Measurements from ENCODE around the gene SMIM12. TPM values are rescaled to one million over a fixed set of nuclear protein-coding genes. Genes with fewer than 3 reads are reported as not detected.

The SMIM12 gene
- total RNA-seq, 2 donors from 2014 or later = 48.7 to 49.1 TPM

DNA sequence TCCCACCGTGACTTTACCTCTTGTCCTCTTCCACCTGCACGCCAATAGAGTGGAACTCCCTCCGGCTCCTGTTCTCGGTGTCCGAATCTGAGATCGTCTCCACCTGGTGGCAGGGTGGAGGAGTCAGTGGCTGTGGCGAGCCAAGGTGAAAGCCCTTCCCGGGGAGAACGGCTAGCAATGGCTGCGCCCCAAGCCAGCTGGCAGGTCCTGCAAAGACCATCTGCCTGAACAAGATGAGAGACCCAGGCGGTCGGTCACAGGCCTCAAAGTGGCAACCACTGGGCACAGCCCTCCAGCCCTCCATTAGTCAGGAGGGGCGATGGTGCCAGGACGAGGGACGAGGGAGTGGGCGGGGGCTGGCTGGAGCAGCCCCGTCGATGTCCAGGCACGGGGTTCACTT is 25.4 kb upstream of the SMIM12 start:
- Mint-ChIP-seq H3K36me3 (peaks cover 0 to 4% of the 10 kb centered on the region in 2 donors), H3K27ac (no peak overlapping the region), H3K9me3 (no peaks in the 10 kb centered on the region)
- no peak for DNase-seq (ENCODE audit: low spot score in 2 of 2)
- no peak for ATAC-seq

DNA sequence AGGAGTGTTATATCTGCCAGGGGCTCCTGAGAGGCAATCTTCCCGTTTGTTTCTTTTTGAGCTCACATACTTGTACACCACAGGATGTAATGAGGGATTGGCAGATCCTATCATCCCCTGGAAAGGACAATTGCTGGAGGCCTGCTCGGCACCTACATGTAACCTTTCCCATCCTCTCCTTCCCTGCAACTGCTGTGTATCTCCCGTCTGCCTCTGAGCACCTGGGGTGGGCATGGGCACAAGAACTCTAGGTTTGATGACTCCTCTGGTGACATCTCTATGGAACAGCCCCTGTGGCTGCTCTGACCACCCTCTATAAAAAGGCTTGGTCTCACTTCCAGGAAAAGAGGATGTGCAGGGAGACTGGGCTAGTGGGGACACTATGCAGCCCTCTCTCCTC is 25.0 kb upstream of the SMIM12 start:
- Mint-ChIP-seq H3K36me3 (peaks cover 0 to 3% of the 10 kb centered on the region in 2 donors), H3K9me3 (no peaks in the 10 kb centered on the region), H3K27ac (no peak overlapping the region)
- ATAC-seq (no peak), DNase-seq (ENCODE audit: low spot score in 2 of 2) (no peak)

DNA sequence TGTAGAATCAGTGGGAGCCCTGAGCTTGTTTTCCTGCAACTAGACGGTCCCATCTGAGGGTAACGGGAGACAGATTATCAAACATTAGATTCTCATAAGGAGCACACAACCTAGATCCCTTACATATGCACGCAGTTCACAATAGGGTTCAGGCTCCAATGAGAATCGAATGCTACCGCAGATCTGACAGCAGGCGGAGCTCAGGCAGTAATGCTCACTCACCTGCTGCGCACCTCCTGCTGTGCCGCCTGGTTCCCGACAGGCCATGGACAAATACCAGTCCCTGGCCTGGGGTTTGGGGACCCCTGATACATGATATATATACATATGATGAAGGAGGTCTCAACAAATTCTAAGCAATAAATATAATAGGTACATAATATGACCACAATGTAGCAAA is 19.7 kb upstream of the SMIM12 start:
- DNase-seq (ENCODE audit: low spot score in 2 of 2) = no peak
- Mint-ChIP-seq H3K27ac (no peak overlapping the region), H3K36me3 (no peaks in the 10 kb centered on the region), H3K9me3 (no peaks in the 10 kb centered on the region)
- no peak for ATAC-seq

DNA sequence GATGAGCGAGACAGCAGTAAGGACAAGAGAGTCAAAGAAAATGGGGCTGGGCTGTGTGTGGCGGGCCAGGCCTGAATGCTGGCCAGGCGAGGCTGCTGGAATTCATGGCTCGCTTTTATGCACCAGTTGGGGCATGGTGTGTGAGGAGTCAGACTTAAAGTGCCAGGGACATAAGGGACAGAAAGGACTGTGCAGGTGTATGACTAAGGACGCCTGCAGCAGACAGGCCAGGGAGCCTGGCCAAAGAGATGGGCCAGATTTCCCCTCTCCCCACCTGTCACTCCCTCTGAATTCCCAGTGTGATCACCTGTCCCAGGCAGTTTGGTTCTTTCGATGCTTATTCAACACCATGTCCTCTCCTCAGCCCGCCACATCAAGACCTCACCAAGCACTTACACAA is 16.9 kb upstream of the SMIM12 start:
- DNase-seq (ENCODE audit: low spot score in 2 of 2) (no peak), ATAC-seq (no peak)
- H3K27ac Mint-ChIP-seq = no peak overlapping the region
- no peaks in the 10 kb centered on the region for H3K36me3 Mint-ChIP-seq
- no peaks in the 10 kb centered on the region for H3K9me3 Mint-ChIP-seq

DNA sequence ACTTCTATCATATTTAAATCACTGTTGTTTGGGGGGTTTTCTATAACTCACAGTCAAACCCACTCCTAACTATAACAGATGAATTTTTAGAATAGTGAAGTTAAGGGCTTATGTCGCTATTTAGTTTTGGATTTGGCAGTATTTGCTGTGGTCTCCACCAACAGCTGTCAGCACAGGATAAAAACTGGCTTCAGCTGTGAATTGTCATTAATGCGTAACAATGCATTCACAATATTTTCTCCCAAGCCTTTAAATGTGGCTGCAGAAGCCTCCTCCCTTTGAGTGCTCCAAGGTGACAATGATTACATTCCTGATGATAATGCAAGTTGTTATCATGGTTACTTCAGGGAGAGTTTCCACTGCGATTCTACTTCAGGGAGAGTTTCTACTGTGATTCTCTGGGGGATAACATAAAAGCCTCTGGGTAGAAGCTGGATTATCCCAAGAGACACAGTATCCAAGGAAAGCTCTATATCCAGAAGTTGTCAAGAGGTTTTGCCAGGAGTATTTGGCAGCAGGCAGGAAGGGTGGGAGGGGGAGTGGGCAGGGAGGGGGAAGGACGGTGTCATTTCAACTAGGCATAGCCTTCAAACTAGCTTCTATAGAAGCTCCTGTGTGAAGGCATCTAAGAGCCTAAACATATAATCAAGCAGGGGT is 14.9 kb upstream of the SMIM12 start:
- DNase-seq (ENCODE audit: low spot score in 2 of 2) (no peak), ATAC-seq (no peak)
- Mint-ChIP-seq H3K27ac (no peak overlapping the region), H3K9me3 (no peaks in the 10 kb centered on the region), H3K36me3 (no peaks in the 10 kb centered on the region)

DNA sequence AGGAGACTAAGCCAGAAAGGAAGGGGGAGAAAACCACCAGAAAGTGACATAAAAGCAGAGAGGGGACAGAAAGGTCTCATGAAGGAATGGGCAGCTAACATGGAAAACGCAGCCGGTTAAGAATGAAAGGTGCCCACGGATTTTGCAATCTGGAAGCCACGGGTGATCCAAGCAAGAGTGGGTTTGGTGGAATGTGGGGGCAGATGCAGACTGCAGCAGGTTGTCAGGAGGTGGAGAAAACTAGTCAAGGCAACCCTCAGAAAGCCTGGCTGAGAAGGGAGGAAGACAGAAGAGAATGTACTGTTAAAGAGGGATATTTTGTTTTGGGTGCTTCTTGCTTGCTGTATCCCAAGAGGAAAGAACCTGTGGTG is 12.6 kb upstream of the SMIM12 start:
- DNase-seq (ENCODE audit: low spot score in 2 of 2) (no peak), ATAC-seq (no peak)
- H3K36me3 Mint-ChIP-seq = no peaks in the 10 kb centered on the region
- no peak overlapping the region for H3K27ac Mint-ChIP-seq
- H3K9me3 Mint-ChIP-seq = no peaks in the 10 kb centered on the region

DNA sequence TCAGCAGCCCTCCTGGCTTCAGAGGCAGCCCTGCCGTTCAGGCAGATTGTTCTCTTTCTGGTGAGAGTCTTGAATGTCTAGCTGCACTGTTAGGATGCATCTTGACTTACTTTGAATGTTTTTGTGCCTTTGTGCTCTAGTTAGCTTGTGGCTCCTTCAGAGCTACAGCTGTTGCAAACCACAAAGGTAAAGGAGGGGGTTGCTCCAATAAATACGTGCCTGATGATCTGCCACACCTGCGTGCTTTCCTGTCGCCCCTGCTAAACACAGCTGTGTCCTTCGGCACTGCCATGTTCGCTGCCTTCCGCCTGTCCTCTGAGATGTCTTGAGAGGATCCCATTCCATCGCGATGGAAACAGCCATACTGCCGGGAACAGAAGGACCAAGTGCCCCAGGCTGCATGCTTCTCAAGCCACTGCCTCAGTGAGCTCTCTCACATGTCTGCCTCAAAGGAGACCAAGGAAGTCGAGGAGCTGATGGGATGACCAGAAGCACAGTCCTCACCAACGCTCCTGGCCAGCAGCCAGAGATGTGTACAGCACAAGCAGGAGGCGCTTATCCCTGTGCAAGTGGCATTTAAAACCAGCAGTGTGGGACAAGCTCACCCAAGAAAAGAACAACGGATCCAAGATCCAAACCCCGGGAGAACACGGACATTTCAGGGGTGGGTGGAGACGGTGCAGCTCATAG is 12.0 kb upstream of the SMIM12 start:
- Mint-ChIP-seq H3K36me3 (no peaks in the 10 kb centered on the region), H3K9me3 (no peaks in the 10 kb centered on the region), H3K27ac (no peak overlapping the region)
- no peak for DNase-seq (ENCODE audit: low spot score in 2 of 2)
- no peak for ATAC-seq

DNA sequence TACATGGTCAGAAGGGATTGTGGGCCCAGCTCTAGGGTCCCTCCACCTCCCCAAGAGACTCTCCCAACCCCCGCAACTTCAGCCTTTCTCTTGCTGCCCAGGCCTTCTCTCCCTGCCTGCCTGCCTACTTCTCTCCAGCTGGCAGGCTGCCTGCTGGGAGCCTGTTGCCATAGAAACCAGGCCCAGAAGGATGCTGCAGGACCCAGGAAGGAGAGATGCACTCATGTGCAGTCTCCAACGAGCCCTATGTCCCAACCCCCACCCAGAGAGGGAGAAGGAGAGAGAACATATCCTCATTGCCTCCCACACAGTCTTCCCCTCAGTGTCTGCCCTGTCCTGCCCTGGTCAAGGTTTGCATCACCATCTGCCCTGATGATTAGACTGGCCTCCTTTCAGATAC is 10.8 kb upstream of the SMIM12 start:
- no peaks in the 10 kb centered on the region for H3K9me3 Mint-ChIP-seq
- H3K27ac Mint-ChIP-seq = no peak overlapping the region
- H3K36me3 Mint-ChIP-seq = no peaks in the 10 kb centered on the region
- DNase-seq (ENCODE audit: low spot score in 2 of 2) (no peak), ATAC-seq (no peak)

DNA sequence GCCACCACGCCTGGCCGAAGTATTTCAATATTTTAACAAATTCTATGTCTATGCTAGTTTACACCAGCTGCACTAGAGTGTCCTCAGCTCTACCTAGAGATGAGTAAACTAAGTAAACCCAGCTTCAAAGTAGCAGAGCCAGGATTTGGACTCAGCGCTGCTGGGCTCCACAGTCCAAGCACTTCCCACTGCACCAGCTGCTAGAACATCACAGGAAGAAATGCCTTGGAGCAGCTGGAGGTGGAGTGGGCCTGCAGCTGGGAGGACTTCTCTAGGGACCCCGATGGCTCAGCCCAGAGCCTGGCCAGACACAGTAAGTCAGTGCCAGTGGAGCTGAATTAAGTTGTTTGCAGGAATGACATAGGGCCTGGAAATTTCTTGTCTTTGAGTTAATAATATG is 10.2 kb upstream of the SMIM12 start:
- Mint-ChIP-seq H3K36me3 (no peaks in the 10 kb centered on the region), H3K27ac (no peak overlapping the region), H3K9me3 (no peaks in the 10 kb centered on the region)
- DNase-seq (ENCODE audit: low spot score in 2 of 2) (no peak), ATAC-seq (no peak)

DNA sequence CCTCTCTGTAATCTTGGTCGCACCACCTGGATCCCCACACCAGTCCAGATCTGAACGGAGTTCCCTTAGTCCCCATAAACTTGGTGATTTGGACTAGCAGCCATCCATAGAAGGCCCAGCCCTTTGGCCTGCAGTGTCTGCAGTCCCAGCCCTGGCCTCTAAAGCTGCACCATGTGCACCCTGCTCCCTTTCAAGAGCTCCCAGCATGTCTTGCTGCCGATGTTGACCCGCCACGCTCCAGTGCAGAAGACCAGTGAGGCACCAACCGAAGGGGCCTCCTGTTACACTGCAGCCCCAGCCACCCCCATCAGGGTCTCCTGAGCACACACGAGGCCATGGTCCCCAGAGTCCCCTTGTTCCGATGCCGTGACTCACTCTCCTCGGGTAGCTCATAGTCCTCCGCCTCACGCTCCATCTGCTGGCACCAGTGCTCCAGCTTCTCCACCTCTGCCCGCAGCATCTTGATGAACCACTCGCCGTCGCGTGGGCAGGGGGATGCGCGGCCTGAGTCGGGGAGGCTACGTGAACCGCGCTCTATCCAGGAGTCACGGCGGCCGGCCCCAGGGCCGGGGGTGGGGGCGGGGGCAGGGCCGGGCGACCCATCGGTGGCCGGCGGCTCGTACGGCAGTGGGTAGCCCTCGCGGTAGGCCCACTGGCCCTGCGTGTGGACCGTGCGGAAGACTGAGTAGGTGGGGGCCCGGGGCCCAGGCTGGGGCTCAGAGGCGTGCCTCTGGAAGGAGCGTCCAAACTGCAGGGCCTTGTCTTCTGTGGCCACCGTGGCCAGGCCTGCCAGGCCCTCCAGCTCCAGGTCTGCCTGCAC is 8.9 kb upstream of the SMIM12 start:
- ATAC-seq (no peak), DNase-seq (ENCODE audit: low spot score in 2 of 2) (no peak)
- H3K9me3 Mint-ChIP-seq = no peaks in the 10 kb centered on the region
- H3K27ac Mint-ChIP-seq = peak overlapping the region in 1 of 2 donors; percentile 85
- no peaks in the 10 kb centered on the region for H3K36me3 Mint-ChIP-seq

DNA sequence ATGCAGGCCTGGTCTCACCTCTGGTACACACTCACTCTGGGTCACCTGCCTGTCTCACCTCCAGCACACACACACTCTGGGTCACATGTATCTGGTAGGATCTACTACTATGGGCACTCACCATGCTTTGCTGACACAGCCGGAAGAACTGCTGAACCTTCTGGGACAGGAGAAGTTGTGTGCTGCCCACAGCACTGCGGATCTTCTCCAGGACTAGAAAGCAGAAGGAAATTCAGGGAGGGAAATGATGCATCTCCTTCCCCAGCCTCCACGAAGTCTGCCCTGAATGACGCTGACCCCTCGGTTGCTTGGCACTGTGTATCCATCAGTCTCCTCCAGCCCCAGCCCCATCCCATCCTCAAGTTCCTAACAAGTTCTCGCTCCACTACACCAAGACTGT is 7.9 kb upstream of the SMIM12 start:
- ATAC-seq (no peak), DNase-seq (ENCODE audit: low spot score in 2 of 2) (no peak)
- peak overlapping the region in 1 of 2 donors; percentile 85 for H3K27ac Mint-ChIP-seq
- no peaks in the 10 kb centered on the region for H3K36me3 Mint-ChIP-seq
- no peaks in the 10 kb centered on the region for H3K9me3 Mint-ChIP-seq

DNA sequence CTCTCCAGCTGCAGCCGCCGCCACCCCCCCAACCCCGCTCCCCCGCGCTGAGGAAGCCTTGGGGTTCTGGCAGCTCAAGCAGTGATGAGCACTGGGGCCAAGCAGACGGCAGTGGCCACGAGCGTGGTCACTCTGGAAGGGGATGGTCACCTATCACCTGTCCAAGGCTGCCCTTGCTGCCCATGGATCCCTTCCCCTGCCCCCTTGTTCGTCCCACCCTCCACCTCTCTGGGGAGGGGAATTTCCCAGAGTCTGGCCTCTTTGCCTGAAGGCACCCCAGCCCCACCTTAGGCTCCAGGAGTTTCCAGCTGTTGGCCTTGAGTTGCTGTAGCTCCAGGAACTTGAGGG is 7.2 kb upstream of the SMIM12 start:
- H3K27ac Mint-ChIP-seq = peak overlapping the region in 1 of 2 donors; percentile 85
- H3K36me3 Mint-ChIP-seq = no peaks in the 10 kb centered on the region
- ATAC-seq (no peak), DNase-seq (ENCODE audit: low spot score in 2 of 2) (peak in 1 of 2 donors; percentile 59)
- H3K9me3 Mint-ChIP-seq = no peaks in the 10 kb centered on the region

DNA sequence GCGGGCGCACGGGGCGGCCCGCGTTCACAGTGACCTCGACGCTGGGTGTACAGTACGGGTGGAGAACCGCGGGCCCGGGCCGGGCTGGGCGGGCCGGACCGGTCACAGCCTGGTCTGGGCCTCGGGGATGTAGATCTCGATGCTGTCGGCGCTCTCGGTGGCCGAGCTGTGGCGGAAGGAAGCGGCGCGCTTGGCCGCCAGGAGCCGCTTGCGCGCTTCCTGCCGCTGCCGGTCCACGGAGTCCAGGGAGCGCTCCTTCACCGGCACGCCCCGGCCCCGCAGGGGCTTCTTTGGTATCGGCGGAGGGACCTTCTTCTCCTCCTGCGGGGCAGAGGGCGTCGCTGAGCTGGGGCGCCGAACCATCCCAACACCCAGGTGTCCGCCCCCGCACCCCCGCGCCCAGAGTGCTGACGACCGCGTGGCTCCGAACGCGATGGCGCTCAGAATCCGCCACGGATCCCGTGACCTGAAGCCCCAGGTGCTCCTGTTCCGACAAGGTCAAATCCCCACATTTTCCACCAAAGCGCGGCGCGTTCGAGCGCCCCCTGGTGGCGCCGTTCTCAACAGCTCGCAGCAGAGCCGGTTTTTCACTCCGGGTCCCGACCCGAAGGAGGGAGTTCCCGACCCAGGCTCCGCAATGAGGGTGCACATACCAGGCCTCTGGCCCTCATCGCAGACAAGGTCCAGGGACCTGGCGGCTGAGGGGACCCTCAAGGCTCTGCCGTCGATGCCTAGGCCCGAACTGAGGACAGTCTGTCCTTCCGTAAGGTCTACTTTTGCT is 6.6 kb upstream of the SMIM12 start:
- H3K9me3 Mint-ChIP-seq = no peaks in the 10 kb centered on the region
- DNase-seq (ENCODE audit: low spot score in 2 of 2) = peak; percentile 93 to 97
- no peaks in the 10 kb centered on the region for H3K36me3 Mint-ChIP-seq
- ATAC-seq = peak; percentile 74 to 86
- peak overlapping the region; percentile 85 to 88 for H3K27ac Mint-ChIP-seq

DNA sequence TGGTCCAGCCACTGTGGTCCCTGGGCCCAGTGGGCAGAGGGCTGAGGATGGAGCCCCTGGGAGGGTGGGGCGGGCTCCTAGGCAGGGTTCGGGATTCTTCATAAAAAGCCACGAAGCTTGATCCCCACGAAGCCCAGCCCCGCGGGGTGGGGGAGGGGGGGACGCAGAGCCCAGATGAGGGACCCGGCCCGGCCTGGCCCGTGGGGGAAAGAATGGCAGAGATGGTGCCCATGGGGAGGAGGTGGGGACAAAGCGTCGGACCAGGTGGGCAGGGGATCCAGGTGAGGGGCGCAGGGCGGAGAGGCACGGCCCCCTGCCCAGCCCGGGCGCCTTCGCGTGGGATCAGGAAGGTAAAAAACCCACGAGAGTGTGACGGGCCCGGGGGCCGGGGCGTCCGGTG is 6.0 kb upstream of the SMIM12 start:
- Mint-ChIP-seq H3K9me3 (no peaks in the 10 kb centered on the region), H3K27ac (peak overlapping the region in 1 of 2 donors; percentile 85), H3K36me3 (no peaks in the 10 kb centered on the region)
- DNase-seq (ENCODE audit: low spot score in 2 of 2) (no peak), ATAC-seq (no peak)

DNA sequence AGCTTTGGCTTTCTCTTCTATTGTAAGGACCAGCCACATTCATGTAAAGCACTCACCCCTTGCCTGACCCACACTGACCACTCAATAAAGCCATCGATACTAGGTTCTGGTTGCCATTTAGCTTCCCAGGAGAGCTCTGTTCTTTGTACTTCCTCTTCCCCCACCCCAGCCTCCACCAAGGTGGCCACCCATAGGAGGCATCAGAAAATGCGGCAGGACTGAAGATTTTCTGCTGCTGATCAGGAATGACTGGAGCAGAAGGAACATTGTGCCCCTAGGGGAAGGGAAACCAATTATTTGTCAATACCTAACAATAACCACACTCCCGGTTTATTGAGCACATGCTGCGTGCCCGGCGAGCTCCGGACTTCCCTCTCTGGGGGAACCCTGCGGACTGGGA is 5.2 kb upstream of the SMIM12 start:
- peak overlapping the region in 1 of 2 donors; percentile 85 for H3K27ac Mint-ChIP-seq
- H3K36me3 Mint-ChIP-seq = no peaks in the 10 kb centered on the region
- DNase-seq (ENCODE audit: low spot score in 2 of 2) = no peak
- no peak for ATAC-seq
- H3K9me3 Mint-ChIP-seq = no peaks in the 10 kb centered on the region

DNA sequence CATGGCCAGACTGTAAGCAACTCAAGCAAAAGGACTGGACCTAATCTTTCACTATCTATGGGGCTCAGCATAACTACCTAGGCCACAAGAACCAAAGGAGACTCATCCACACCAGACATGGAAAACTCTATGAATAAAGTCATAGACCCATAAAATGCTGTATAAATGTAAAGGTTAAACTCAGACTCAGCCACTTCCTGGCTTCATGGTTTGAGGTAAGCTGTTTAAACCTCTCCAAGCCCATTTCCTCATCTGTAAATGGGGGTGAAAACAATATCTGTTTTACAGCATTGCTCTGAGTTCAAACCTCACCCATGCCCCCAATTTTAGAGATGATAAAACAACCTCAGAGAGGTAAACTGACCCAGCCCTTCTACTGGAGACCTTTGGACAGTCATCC is 4.0 kb upstream of the SMIM12 start:
- Mint-ChIP-seq H3K27ac (peak overlapping the region in 1 of 2 donors; percentile 85), H3K36me3 (peaks cover 8% of the 10 kb centered on the region in 2 donors), H3K9me3 (no peaks in the 10 kb centered on the region)
- ATAC-seq = peak in 1 of 2 donors; percentile 25
- no peak for DNase-seq (ENCODE audit: low spot score in 2 of 2)

DNA sequence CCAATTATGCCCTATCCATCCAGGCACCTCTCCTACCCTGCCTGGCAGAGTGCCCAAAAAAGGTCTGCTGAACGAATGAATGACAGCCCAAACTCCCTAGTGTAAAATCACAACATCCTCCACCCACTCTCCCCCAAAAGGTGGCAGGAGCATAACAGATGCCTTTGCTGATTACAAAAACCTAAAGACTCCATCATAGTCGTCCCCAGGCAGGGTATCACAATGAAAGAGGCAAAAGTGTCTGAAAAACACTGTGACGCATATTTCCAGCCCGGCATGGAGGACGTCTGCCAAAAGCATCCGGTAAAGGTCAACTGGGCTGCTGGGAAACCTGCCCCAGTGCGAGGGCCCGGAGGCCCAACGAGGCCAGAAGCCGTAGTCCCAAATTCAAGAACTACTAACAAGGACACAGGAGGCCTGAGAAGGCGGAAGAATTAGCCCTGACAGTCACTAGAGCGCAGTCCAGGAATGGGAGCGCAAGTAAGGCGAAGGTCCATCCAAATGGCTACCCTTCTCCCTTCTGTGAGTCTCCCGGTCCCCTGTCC is 576 bp downstream of the SMIM12 start:
- no peaks in the 10 kb centered on the region for H3K9me3 Mint-ChIP-seq
- H3K27ac Mint-ChIP-seq = peak overlapping the region; percentile 94 to 98
- DNase-seq (ENCODE audit: low spot score in 2 of 2) = peak; percentile 44 to 65
- peaks cover 8% of the 10 kb centered on the region in 2 donors for H3K36me3 Mint-ChIP-seq
- peak; percentile 40 to 57 for ATAC-seq

Measured in activated naive CD4-positive, alpha-beta T cell treated with anti-CD3 and anti-CD28 coated beads, Interleukin-2, amount 50 U/mL, for 72 hours (primary cell).